HepG2 (cell line): ENCODE results near the gene GSC2. TPM values are rescaled to one million over a fixed set of nuclear protein-coding genes. Genes with fewer than 3 reads are reported as not detected.
A peak's percentile ranks its signal among the peaks of the same experiment; 100 is the strongest.

Source experiments
- AGO2 ChIP-seq: fragments of 200-400 bp; formaldehyde crosslinking; optimal IDR thresholded peaks from 2 replicates; pipeline ENCODE3; 2017; ENCODE audit warnings: mild to moderate bottlenecking, low read depth, low read length, moderate library complexity
- ATAD3A ChIP-seq: sonication (generic); formaldehyde crosslinking; IDR thresholded peaks from 2 replicates; pipeline ENCODE4 v1.4.0; 2020; ENCODE audit warnings: missing genetic modification reagents
- ATF6 ChIP-seq: sonication (generic); formaldehyde crosslinking; conservative IDR thresholded peaks from 2 replicates; pipeline ENCODE4 v1.4.0; 2020; ENCODE audit warnings: missing genetic modification reagents
- DZIP1 ChIP-seq: sonication (generic); formaldehyde crosslinking; IDR thresholded peaks from 2 replicates; pipeline ENCODE4 v1.5.0; 2020; ENCODE audit warnings: mild to moderate bottlenecking, missing genetic modification reagents
- ELF3 ChIP-seq: IDR thresholded peaks from 2 replicates; pipeline ENCODE4 v1.6.1; 2016; ENCODE audit warnings: missing genetic modification reagents, missing compliant biosample characterization
- GPN1 ChIP-seq: sonication (generic); formaldehyde crosslinking; IDR thresholded peaks from 2 replicates; pipeline ENCODE4 v1.5.1; 2020; ENCODE audit warnings: missing genetic modification reagents, borderline replicate concordance
- GTF2F1 ChIP-seq: fragments of 150-350 bp; IDR thresholded peaks from 2 replicates; pipeline ENCODE4 v1.6.1; 2014; ENCODE audit warnings: low read length
- HBP1 ChIP-seq: IDR thresholded peaks from 2 replicates; pipeline ENCODE4 v1.6.1; 2016; ENCODE audit warnings: low read depth, control low read depth
- HOXA9 ChIP-seq: sonication (generic); formaldehyde crosslinking; IDR thresholded peaks from 2 replicates; pipeline ENCODE4 v1.8.1; 2022; ENCODE audit warnings: missing genetic modification reagents, mild to moderate bottlenecking, moderate library complexity, borderline replicate concordance
- KLF11 ChIP-seq: IDR thresholded peaks from 2 replicates; pipeline ENCODE4 v1.6.1; 2016; ENCODE audit warnings: missing compliant biosample characterization
- MAX ChIP-seq: IDR thresholded peaks from 2 replicates; pipeline ENCODE4 v1.6.1; 2012; ENCODE audit warnings: inconsistent platforms
- MEIS2 ChIP-seq: sonication (generic); formaldehyde crosslinking; IDR thresholded peaks from 2 replicates; pipeline ENCODE4 v1.9.0; 2021; ENCODE audit warnings: mild to moderate bottlenecking, missing genetic modification reagents
- POGZ ChIP-seq: sonication (generic); formaldehyde crosslinking; IDR thresholded peaks from 2 replicates; pipeline ENCODE4 v1.4.0; 2020; ENCODE audit warnings: mild to moderate bottlenecking, missing genetic modification reagents
- RXRB ChIP-seq: IDR thresholded peaks from 2 replicates; pipeline ENCODE4 v1.6.1; 2016; ENCODE audit warnings: borderline replicate concordance, missing genetic modification reagents, missing compliant biosample characterization
- SP140L ChIP-seq: sonication (generic); formaldehyde crosslinking; IDR thresholded peaks from 2 replicates; pipeline ENCODE4 v1.4.0; 2020; ENCODE audit warnings: missing genetic modification reagents, borderline replicate concordance
- TMF1 ChIP-seq: sonication (generic); formaldehyde crosslinking; IDR thresholded peaks from 2 replicates; pipeline ENCODE4 v1.8.1; 2022; ENCODE audit warnings: low read depth, missing genetic modification reagents
- ZBTB26 ChIP-seq: IDR thresholded peaks from 2 replicates; pipeline ENCODE4 v1.6.1; 2016; ENCODE audit warnings: missing compliant biosample characterization, missing genetic modification reagents, borderline replicate concordance
- ZKSCAN8 ChIP-seq: IDR thresholded peaks from 2 replicates; pipeline ENCODE4 v1.6.1; 2016; ENCODE audit warnings: borderline replicate concordance, missing genetic modification reagents, missing compliant biosample characterization
- ZMYM3 ChIP-seq: sonication (generic); formaldehyde crosslinking; IDR thresholded peaks from 2 replicates; pipeline ENCODE4 v1.5.1; 2020; ENCODE audit warnings: mild to moderate bottlenecking, missing genetic modification reagents
- polyA plus RNA-seq, 8 experiments: library from polyadenylated mRNA; depleted of rRNA in 3 of 8; stranded (reverse) in 7 of 8; unstranded in 1 of 8; fragments of >200 nt; fragmentation: Illumina TruSeq in 4 of 8; extraction: Trizol in 4 of 8; gene quantifications; 2 replicates each; pipeline versions ENCODE4 v1.2.1 to v1.2.3, GENCODE V29; 2011 to 2016; ENCODE audit warnings: low read depth in 4 of 8, missing spikeins in 1 of 8, mixed read lengths in 1 of 8; ENCODE audit not compliant: insufficient read depth in 1 of 8
- total RNA-seq, 5 experiments: library from RNA; depleted of rRNA; stranded (reverse); fragments of >200 nt; fragmentation: Illumina TruSeq; extraction: Trizol; gene quantifications; 2 replicates each; pipeline ENCODE4 v1.2.3, GENCODE V29; 2016; ENCODE audit warnings: low read depth in 1 of 5

Gene GSC2
- total and polyA plus RNA-seq, 2 of the 13 experiments (the other 11 are each of a cell fraction or from before 2014, with no cell fraction given) = not detected

GRCh38 chr22:19177164-19178064 is 27.3 kb upstream of the GSC2 start (continued):
- TF ChIP-seq ZBTB26 (CRISPR knock-in tag) (0 out of 2 replicates have a peak, but pooled peaks have one; percentile 58), MEIS2 (no peak), MAX (no peak; the same call in 1 of the 2 replicates), GPN1 (CRISPR knock-in tag) (no peak), HBP1 (CRISPR knock-in tag) (no peak), ZKSCAN8 (CRISPR knock-in tag) (no peak), ELF3 (CRISPR knock-in tag) (no peak), TMF1 (no peak), HOXA9 (CRISPR knock-in tag) (peak; percentile 59; the same call in 1 of the 2 replicates), GTF2F1 (no peak), ZMYM3 (CRISPR knock-in tag) (no peak), KLF11 (CRISPR knock-in tag) (no peak), AGO2 (peak; percentile 65), SP140L (CRISPR knock-in tag) (no peak), ATAD3A (CRISPR knock-in tag) (no peak), ATF6 (CRISPR knock-in tag) (no peak), POGZ (CRISPR knock-in tag) (no peak), RXRB (CRISPR knock-in tag) (no peak), DZIP1 (CRISPR knock-in tag) (no peak)
